HG02763 (cell line): ENCODE measurements around the gene MAGIX.
"Not testable (repeated sequence)": the region's sequence is repeated elsewhere in the genome, so short reads cannot be mapped to it uniquely, and the experiment has no call there.

Experiments
- ATAC-seq: cut with Tn5 transposase; IDR thresholded peaks from one replicate; pipeline ENCODE4 v1.9.1; 2021; ENCODE audit warnings: mild to moderate bottlenecking, moderate library complexity; ENCODE audit not compliant: unreplicated experiment

The MAGIX gene

GRCh38 chrX:49162620-49163019 lies at the start of gene MAGIX:
Gene MAGIX, plus strand, starts transcription at chrX:49162758. Its CDS starts 132 bp downstream, at chrX:49162890.
- ATAC-seq: no peak

DNA sequence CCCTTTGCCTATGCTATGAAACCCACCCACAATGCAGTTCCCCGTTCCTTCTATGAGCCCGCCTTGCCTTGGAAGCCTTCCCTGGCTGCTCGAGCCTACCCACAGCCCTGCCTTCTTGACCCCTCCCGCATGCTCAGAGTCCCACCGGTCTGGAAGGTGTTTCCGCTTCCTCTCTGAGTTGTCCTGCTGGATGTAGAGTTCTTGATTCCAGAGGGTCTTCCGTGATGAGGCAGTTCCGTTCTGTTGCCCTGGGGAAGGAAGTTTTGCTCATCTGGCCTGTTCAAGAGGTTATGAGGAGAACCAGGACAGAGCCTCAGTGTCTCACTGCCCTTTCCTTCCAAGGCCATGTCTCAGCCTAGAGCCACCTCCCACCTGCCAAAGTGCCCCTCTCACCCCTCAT lies 46.5 kb upstream of the MAGIX start:
- no peak for ATAC-seq

- no peak for ATAC-seq
Measured at GRCh38 chrX:49116716-49117115, 45.8 kb upstream of the MAGIX start.

- ATAC-seq: no peak
Measured at GRCh38 chrX:49117581-49117980, 45.0 kb upstream of the MAGIX start.

- no peak for ATAC-seq
Measured at GRCh38 chrX:49120091-49120490, 42.5 kb upstream of the MAGIX start.

- ATAC-seq: no peak
Measured at GRCh38 chrX:49122499-49122898, 40.1 kb upstream of the MAGIX start.

GRCh38 chrX:49127742-49128258 lies 34.8 kb upstream of the MAGIX start:
- ATAC-seq: not testable (repeated sequence)

- ATAC-seq: no peak
Measured at GRCh38 chrX:49129427-49129826, 33.1 kb upstream of the MAGIX start.

DNA sequence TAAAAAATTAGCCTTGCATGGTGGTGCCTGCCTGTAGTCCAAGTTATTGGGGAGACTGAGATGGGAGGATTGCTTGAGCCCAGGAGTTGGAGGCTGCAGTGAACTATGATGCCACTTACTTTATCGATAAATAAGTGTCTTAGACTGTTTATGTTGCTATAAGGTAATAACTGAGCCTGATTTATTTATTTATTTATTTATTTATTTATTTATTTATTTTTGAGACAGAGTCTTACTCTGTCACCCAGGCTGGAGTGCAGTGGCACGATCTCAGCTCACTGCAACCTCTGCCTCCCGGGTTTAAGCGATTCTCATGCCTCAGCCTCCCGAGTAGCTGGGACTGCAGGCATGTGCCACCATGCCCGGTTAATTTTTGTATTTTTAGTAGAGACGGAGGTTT lies 30.3 kb upstream of the MAGIX start:
- not testable (repeated sequence) for ATAC-seq

DNA sequence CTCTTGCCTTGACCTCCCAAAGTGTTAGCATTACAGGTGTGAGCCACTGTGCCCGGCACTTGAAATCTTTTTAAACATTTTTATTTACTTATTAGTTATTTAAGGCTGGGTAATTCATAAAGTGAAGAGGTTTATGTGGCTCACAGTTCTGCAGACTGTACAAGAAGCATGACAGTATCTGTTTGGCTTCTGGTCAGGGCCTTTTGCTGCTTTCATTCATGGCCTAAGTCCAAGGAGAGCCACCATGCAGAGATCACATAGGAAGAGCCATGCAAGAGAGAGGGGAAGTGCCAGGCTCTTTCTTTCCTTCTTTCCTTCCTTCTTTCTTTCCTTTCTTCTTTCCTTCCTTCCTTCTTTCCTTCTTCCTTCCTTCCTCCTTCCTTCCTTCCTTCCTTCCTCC lies 28.8 kb upstream of the MAGIX start:
- no peak for ATAC-seq

- no peak for ATAC-seq
Measured at GRCh38 chrX:49137492-49137891, 25.1 kb upstream of the MAGIX start.

DNA sequence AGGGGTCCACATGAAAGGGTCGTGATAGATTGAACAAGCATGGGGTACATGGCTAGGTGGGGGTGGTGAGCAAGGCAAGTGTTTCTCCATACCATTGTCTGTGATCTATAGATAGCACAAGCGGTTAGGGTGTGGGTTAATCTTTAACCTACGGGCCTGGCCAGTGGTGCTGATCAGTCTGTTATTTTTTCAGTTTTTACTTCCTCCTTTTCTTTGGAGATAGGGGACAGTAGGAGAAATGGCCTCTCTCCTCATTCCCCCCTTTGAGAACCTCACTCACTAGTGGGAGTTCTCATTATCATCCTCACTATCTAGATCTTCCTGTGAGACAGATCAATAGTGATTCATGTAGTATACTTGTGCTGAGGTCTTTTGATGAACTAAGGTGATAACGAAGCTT lies 22.8 kb upstream of the MAGIX start:
- ATAC-seq: no peak

- not testable (repeated sequence) for ATAC-seq
Measured at GRCh38 chrX:49142264-49142663, 20.3 kb upstream of the MAGIX start.

- ATAC-seq: not testable (repeated sequence)
Measured at GRCh38 chrX:49143154-49143553, 19.4 kb upstream of the MAGIX start.

DNA sequence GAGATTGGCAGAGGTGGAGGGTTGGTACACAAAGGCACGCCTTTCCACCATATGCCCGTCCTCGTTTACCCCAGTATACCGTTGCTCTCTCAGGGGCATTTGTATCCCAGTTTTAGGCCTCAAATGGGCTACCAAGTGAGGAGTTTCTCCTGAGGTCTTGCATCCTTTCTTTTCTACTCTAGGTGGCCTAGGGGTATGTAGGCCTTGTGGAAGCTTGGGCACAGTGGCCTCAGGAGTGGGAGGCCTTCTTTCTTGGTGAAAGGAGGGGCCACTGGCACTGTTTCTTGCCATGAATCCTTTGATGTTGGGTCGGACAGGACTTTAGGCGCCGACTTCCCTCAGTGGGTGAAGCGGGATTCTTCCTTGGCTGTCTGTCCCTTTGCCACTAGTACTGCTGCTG lies 15.3 kb upstream of the MAGIX start:
- no peak for ATAC-seq

- ATAC-seq: no peak
Measured at GRCh38 chrX:49147936-49148335, 14.6 kb upstream of the MAGIX start.

DNA sequence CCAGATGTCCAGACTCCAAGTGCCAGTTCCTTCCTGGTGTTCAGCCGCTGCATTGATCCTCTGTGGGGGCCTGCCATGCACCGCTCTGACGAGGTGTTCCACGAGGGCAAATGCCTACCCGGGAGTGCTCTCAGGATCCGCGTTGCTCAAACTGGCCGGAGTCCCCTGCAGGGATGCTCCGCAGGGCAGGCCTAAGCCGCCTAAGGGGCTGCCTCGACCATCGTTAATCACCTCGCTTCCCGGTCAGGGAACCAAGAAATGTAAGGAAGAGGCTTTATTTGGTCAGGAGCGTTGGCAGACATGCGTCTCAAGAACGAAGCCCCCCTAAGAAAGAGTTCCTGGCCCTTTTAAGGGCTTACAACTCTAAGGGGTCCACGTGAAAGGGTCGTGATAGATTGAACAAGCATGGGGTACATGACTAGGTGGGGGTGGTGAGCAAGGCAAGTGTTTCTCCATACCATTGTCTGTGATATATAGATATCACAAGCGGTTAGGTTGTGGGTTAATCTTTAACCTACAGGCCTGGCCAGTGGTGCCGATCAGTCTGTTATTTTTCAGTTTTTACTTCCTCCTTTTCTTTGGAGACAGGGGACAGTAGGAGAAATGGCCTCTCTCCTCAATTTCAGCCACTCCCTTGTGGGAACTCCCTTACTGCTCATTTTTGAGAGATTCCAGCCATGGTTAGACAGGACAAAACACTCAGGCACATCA lies 14.0 kb upstream of the MAGIX start:
- ATAC-seq: not testable (repeated sequence)

- not testable (repeated sequence) for ATAC-seq
Measured at GRCh38 chrX:49149291-49149690, 13.3 kb upstream of the MAGIX start.

DNA sequence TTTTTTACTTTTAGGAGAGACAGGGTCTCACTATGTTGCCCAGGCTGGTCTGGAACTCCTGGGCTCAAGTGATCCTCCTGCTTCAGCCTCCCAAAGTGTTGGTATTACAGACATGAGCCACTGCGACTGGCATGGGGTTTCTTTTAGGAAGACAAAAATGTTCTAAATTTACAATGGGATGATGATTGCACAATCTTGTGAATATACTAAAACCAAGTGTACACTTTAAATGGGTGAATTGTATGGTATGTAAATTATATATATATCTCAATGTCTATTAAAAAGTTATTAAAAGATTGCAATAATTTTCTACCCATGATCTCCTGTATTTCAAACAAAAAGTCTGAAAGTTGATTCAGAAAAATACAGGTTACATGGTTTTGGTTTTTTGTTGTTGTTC lies 9.1 kb upstream of the MAGIX start:
- ATAC-seq: no peak

- ATAC-seq: no peak
Measured at GRCh38 chrX:49155243-49155899, 7.2 kb upstream of the MAGIX start.

GRCh38 chrX:49155900-49156837 lies 6.4 kb upstream of the MAGIX start:
- peak; percentile 82 for ATAC-seq
